NT2/D1 (cell line): ENCODE data around the gene AP5S1.
"Not testable (repeated sequence)": the region's sequence is repeated elsewhere in the genome, so short reads cannot be mapped to it uniquely, and the experiment has no call there.

Experiments
- YY1 ChIP-seq: IDR thresholded peaks from 2 replicates; pipeline ENCODE4 v1.6.1; 2011; ENCODE audit not compliant: insufficient read length, insufficient read depth
- ZNF274 ChIP-seq: IDR thresholded peaks from 2 replicates; pipeline ENCODE4 v1.6.1; 2011; ENCODE audit warnings: mild to moderate bottlenecking, low read depth, low read length

DNA sequence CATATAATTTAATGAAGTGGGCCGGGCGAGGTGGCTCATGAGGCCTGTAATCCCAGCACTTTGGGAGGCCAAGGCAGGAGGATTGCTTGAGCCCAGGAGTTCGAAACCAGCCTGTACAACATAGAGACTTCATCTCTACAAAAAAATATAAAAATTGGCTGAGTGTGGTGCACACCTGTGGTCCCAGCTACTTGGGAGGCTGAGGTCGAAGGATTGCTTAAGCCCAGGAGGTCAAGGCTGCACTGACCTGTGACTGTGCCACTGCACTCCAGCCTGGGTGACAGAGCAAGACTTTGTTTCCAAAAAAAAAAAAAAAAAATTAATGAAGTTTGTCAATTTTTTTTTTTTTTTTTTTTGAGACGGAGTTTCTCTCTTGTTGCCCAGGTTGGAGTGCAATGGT is 9.5 kb downstream of the AP5S1 start:
- TF ChIP-seq YY1, ZNF274: not testable (repeated sequence)
